Peyer's patch (tissue), 4 donors: ENCODE measurements around the gene PLSCR3.

Experiments used
- POLR2A ChIP-seq, 2 donors: fragments of 450-650 bp; IDR thresholded peaks; one replicate each; pipeline ENCODE4 v1.5.1; 2017; ENCODE audit warnings: antibody characterized with exemption in 2 of 2, mild to moderate bottlenecking in 2 of 2, moderate library complexity in 2 of 2
- TF ChIP-seq, protein P1 (sequence below), 6 experiments: fragments of 450-650 bp in 4 of 6; fragments of 200-600 bp in 2 of 6; sonication (generic) in 1 of 6; IDR thresholded peaks; one replicate each; pipeline ENCODE4 v1.5.1; 2017 to 2019; ENCODE audit warnings: antibody characterized with exemption in 6 of 6, mild to moderate bottlenecking in 3 of 6, moderate library complexity in 1 of 6

DNA sequence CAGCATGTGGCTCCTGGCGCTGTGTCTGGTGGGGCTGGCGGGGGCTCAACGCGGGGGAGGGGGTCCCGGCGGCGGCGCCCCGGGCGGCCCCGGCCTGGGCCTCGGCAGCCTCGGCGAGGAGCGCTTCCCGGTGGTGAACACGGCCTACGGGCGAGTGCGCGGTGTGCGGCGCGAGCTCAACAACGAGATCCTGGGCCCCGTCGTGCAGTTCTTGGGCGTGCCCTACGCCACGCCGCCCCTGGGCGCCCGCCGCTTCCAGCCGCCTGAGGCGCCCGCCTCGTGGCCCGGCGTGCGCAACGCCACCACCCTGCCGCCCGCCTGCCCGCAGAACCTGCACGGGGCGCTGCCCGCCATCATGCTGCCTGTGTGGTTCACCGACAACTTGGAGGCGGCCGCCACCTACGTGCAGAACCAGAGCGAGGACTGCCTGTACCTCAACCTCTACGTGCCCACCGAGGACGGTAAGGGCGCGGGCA, 14.0 kb upstream of the PLSCR3 start:
- TF ChIP-seq, protein P1, sequence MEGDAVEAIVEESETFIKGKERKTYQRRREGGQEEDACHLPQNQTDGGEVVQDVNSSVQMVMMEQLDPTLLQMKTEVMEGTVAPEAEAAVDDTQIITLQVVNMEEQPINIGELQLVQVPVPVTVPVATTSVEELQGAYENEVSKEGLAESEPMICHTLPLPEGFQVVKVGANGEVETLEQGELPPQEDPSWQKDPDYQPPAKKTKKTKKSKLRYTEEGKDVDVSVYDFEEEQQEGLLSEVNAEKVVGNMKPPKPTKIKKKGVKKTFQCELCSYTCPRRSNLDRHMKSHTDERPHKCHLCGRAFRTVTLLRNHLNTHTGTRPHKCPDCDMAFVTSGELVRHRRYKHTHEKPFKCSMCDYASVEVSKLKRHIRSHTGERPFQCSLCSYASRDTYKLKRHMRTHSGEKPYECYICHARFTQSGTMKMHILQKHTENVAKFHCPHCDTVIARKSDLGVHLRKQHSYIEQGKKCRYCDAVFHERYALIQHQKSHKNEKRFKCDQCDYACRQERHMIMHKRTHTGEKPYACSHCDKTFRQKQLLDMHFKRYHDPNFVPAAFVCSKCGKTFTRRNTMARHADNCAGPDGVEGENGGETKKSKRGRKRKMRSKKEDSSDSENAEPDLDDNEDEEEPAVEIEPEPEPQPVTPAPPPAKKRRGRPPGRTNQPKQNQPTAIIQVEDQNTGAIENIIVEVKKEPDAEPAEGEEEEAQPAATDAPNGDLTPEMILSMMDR (IDR thresholded peaks at IDR 0.05), result no peak
- no peak for TF ChIP-seq POLR2A (IDR thresholded peaks at IDR 0.05)
